HCT116 (cell line): Measurements from ENCODE around the gene HSPB3. TPM values are rescaled to one million over a fixed set of nuclear protein-coding genes. Genes with fewer than 3 reads are reported as not detected.
"Not testable (repeated sequence)": the region's sequence is repeated elsewhere in the genome, so short reads cannot be mapped to it uniquely, and the experiment has no call there.

Source experiments
- ATAC-seq: fragments of 200-7000 bp; cut with Tn5 transposase; 2 replicates; pipeline ENCODE4 v1.9.1; 2020; ENCODE audit warnings: mild to moderate bottlenecking, moderate library complexity
- BruUV-seq: library from RNA; stranded (reverse); fragments of 400-500 nt; replicated peaks from 2 replicates; lab custom pipeline; 2021; lab: Mats Ljungman, UMichigan
- CTCF ChIA-PET: fragments of 300-600 bp; sonication (Branson Sonifier 250); formaldehyde crosslinking; loops from one replicate; lab custom pipeline; 2021; ENCODE audit warnings: antibody characterized with exemption; lab: Charles Lee
- POLR2A ChIA-PET: fragments of 300-600, 350-600 bp; sonication (Branson Sonifier 250); formaldehyde crosslinking; loops from one replicate; lab custom pipeline; 2021; ENCODE audit warnings: antibody characterized with exemption; lab: Charles Lee
- RAD21 ChIA-PET, 2 experiments: fragments of 300-600 bp; sonication (Branson Sonifier 250); formaldehyde crosslinking; loops; one replicate each; lab custom pipeline; 2023; ENCODE audit warnings: low total read pairs in 2 of 2; ENCODE audit not compliant: uncharacterized antibody in 2 of 2, unreplicated experiment in 2 of 2, low non-redundant PET in 1 of 2; lab: Charles Lee
- DNase-seq: peaks from one replicate; pipeline ENCODE4 v3.0.0-alpha.2; 2010; ENCODE audit warnings: low read depth, low spot score
- H2AFZ ChIP-seq: fragments of 200-600 bp; shearing (Covaris generic), sonication (generic); 2 replicates; pipeline ENCODE4 v1.6.1; 2017; ENCODE audit warnings: low read depth, mixed run types, mixed read lengths, antibody characterized with exemption, low read length; ENCODE audit not compliant: poor library complexity, severe bottlenecking
- H3K27ac ChIP-seq: 2 replicates; pipeline ENCODE4 v1.5.1; 2012; ENCODE audit warnings: low read depth, low read length
- H3K27me3 ChIP-seq: fragments of 200-600 bp; sonication (generic); 2 replicates; pipeline ENCODE4 v1.6.1; 2016; ENCODE audit warnings: mixed run types, low read length, mixed read lengths; ENCODE audit not compliant: insufficient read depth
- H3K36me3 ChIP-seq, 2 experiments: fragments of 200-500 bp in 1 of 2; fragments of 200-600 bp in 1 of 2; sonication (Bioruptor generic) in 1 of 2; sonication (generic) in 1 of 2; 2 replicates each; pipeline versions ENCODE4 v1.5.1 to v1.6.1; 2014 to 2016; ENCODE audit warnings: low read length in 2 of 2, inconsistent platforms in 1 of 2, mixed read lengths in 1 of 2, mixed run types in 1 of 2; ENCODE audit not compliant: insufficient read depth in 2 of 2, control insufficient read depth in 1 of 2
- H3K4me1 ChIP-seq, 2 experiments: fragments of 200-600 bp in 1 of 2; sonication (generic) in 1 of 2; 2 replicates each; pipeline versions ENCODE4 v1.5.1 to v1.6.1; 2012 to 2017; ENCODE audit warnings: low read length in 2 of 2, inconsistent platforms in 1 of 2, mild to moderate bottlenecking in 1 of 2, mixed read lengths in 1 of 2, mixed run types in 1 of 2, moderate library complexity in 1 of 2; ENCODE audit not compliant: insufficient read depth in 2 of 2, control insufficient read depth in 1 of 2
- H3K4me2 ChIP-seq: fragments of 200-600 bp; sonication (generic); 2 replicates; pipeline ENCODE4 v1.6.1; 2017; ENCODE audit warnings: mixed run types, low read length, mixed read lengths
- H3K4me3 ChIP-seq, 2 experiments: fragments of 200-600 bp in 1 of 2; sonication (generic) in 1 of 2; replicated peaks in 1 of 2; 2 replicates each; pipeline ENCODE4 v1.5.1; 2011 to 2016; ENCODE audit warnings: low read length in 2 of 2, control low read depth in 1 of 2, low read depth in 1 of 2, mild to moderate bottlenecking in 1 of 2, mixed read lengths in 1 of 2, mixed run types in 1 of 2
- H3K79me2 ChIP-seq: fragments of 200-600 bp; sonication (generic); 2 replicates; pipeline ENCODE4 v1.6.1; 2017; ENCODE audit warnings: mild to moderate bottlenecking, mixed run types, low read length, moderate library complexity, mixed read lengths; ENCODE audit not compliant: insufficient read depth
- H3K9ac ChIP-seq: fragments of 200-600 bp; sonication (generic); 2 replicates; pipeline ENCODE4 v1.6.1; 2016; ENCODE audit warnings: low read length, mixed read lengths
- H3K9me2 ChIP-seq: fragments of 200-600 bp; sonication (generic), shearing (Covaris generic); 2 replicates; pipeline ENCODE4 v1.6.1; 2017; ENCODE audit warnings: mixed run types, mild to moderate bottlenecking, moderate library complexity; ENCODE audit not compliant: insufficient read depth
- H3K9me3 ChIP-seq, 2 experiments: fragments of 200-500 bp in 1 of 2; fragments of 200-600 bp in 1 of 2; sonication (Bioruptor generic) in 1 of 2; sonication (generic) in 1 of 2; 2 replicates each; pipeline ENCODE4 v1.6.1; 2014 to 2017; ENCODE audit warnings: low read length in 2 of 2, mixed read lengths in 2 of 2, inconsistent platforms in 1 of 2, low read depth in 1 of 2, mild to moderate bottlenecking in 1 of 2, mixed run types in 1 of 2, moderate library complexity in 1 of 2; ENCODE audit not compliant: control insufficient read depth in 1 of 2, insufficient read depth in 1 of 2
- H4K20me1 ChIP-seq: fragments of 200-600 bp; sonication (generic), shearing (Covaris generic); 2 replicates; pipeline ENCODE4 v1.6.1; 2017; ENCODE audit warnings: mixed run types, mild to moderate bottlenecking, moderate library complexity; ENCODE audit not compliant: insufficient read depth
- EZH2phosphoT487 ChIP-seq: fragments of 200-600 bp; IDR thresholded peaks from 2 replicates; pipeline ENCODE4 v1.6.1; 2018; ENCODE audit warnings: antibody characterized with exemption, borderline replicate concordance
- RAD21 ChIP-seq: IDR thresholded peaks from 2 replicates; pipeline ENCODE4 v1.6.1; 2012; ENCODE audit warnings: low read depth, mild to moderate bottlenecking
- SIN3A ChIP-seq: IDR thresholded peaks from 2 replicates; pipeline ENCODE4 v1.6.1; 2012; ENCODE audit warnings: low read depth
- TCF7L2 ChIP-seq: IDR thresholded peaks from 2 replicates; pipeline ENCODE4 v1.7.0; 2011; ENCODE audit warnings: borderline replicate concordance, inconsistent platforms; ENCODE audit not compliant: insufficient read depth, insufficient read length; ENCODE audit errors: extremely low read depth
- YY1 ChIP-seq: IDR thresholded peaks from 2 replicates; pipeline ENCODE4 v1.6.1; 2011; ENCODE audit warnings: low read length, low read depth, moderate library complexity, mild to moderate bottlenecking; ENCODE audit not compliant: insufficient replicate concordance; ENCODE audit errors: extremely low read depth
- ZFX ChIP-seq: fragments of 450-650 bp; IDR thresholded peaks from 2 replicates; pipeline ENCODE4 v1.6.1; 2017
- ZNF274 ChIP-seq: fragments of 200-500 bp; sonication (Bioruptor generic); IDR thresholded peaks from 2 replicates; pipeline ENCODE4 v1.6.1; 2014; ENCODE audit warnings: mild to moderate bottlenecking, low read depth, low read length, inconsistent platforms
- intact Hi-C: fragments of 100-400 bp; cut with micrococcal nuclease; formaldehyde crosslinking; loops from 2 replicates; pipeline ENCODE4 v1.10.0; 2022
- total RNA-seq: library from RNA; stranded (reverse); gene quantifications from one replicate; pipeline ENCODE4 v1.2.1, GENCODE V29; 2021; ENCODE audit not compliant: unreplicated experiment
- TF ChIP-seq, protein P1 (sequence below), 3 experiments: fragments of 200-600 bp in 1 of 3; sonication (generic) in 1 of 3; IDR thresholded peaks in 2 of 3; conservative IDR thresholded peaks in 1 of 3; 2 replicates each; pipeline ENCODE4 v1.5.1; 2012 to 2017; ENCODE audit warnings: low read depth in 2 of 3, low read length in 2 of 3, antibody characterized with exemption in 1 of 3, borderline replicate concordance in 1 of 3, control low read depth in 1 of 3, mild to moderate bottlenecking in 1 of 3, mixed read lengths in 1 of 3, mixed run types in 1 of 3, moderate library complexity in 1 of 3; ENCODE audit not compliant: insufficient read depth in 1 of 3

The HSPB3 gene
- total RNA-seq, 1 experiment from 2014 or later = not detected

DNA sequence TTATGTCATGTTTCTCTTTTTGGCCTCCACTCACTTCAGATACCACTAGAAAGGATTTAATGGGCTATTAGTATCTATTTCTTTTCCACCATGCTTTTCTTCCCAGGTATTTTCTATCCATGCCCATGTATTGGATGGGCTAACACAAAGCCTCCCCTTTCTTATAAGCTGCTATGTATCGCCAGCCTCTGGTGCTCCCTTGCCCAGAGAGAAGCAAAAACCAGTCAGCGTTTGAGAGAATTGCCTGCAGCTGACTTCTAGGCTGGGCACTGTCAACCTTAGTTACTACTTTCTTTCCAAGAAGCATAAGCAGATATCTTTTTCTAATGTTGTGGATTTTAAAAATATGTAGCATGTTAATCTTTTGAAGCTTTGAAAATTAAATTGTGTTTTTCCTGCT is 30.2 kb upstream of the HSPB3 start (continued):
- TF ChIP-seq, protein P1, sequence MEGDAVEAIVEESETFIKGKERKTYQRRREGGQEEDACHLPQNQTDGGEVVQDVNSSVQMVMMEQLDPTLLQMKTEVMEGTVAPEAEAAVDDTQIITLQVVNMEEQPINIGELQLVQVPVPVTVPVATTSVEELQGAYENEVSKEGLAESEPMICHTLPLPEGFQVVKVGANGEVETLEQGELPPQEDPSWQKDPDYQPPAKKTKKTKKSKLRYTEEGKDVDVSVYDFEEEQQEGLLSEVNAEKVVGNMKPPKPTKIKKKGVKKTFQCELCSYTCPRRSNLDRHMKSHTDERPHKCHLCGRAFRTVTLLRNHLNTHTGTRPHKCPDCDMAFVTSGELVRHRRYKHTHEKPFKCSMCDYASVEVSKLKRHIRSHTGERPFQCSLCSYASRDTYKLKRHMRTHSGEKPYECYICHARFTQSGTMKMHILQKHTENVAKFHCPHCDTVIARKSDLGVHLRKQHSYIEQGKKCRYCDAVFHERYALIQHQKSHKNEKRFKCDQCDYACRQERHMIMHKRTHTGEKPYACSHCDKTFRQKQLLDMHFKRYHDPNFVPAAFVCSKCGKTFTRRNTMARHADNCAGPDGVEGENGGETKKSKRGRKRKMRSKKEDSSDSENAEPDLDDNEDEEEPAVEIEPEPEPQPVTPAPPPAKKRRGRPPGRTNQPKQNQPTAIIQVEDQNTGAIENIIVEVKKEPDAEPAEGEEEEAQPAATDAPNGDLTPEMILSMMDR (IDR thresholded peaks at IDR 0.05 in 2 of 3, conservative IDR thresholded peaks at IDR 0.05 in 1 of 3; ENCODE audit: borderline replicate concordance in 1 of 3, insufficient read depth in 1 of 3, low read depth in 2 of 3, low read length in 2 of 3) = no peak
- TF ChIP-seq EZH2phosphoT487 = no peak
- no peak for TF ChIP-seq TCF7L2

DNA sequence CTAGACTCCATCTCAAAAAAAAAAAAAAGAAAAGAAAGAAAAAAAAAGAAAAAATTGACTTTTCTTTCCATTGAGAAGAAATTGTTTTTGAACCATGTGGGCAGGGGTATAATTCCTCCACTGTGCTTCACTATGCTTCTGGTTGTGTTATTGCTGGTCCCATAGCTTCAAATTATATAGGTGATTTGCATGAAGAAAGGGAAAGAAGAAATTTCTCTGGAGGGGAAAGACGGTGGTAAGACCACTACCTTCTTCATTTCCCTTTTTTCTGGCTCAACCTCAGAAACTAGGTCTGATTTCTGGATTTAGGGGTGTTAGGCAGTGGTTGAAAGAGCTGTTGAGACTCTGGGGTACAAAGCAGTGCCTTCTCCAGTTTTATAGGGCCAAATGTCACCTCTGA is 29.3 kb upstream of the HSPB3 start:
- Histone ChIP-seq H3K4me1 (no peaks in the 10 kb centered on the region), H3K36me3 (no peaks in the 10 kb centered on the region), H3K4me3 (no peak overlapping the region), H3K27ac (no peak overlapping the region), H3K9me2 (no peaks in the 10 kb centered on the region), H2AFZ (no peak overlapping the region), H3K27me3 (no peaks in the 10 kb centered on the region), H3K9ac (no peak overlapping the region), H3K4me2 (no peak overlapping the region), H3K9me3 (no peaks in the 10 kb centered on the region), H3K79me2 (no peaks in the 10 kb centered on the region), H4K20me1 (no peaks in the 10 kb centered on the region)
- CTCF ChIA-PET = interaction anchor here (1.2 kb wide), 1 partner anchor 183 kb away, joined by 3 read pairs; no protein-coding TSS in a partner anchor
- no TSS peak for BruUV-seq
- ATAC-seq (no peak), DNase-seq (no peak)
- POLR2A ChIA-PET = no interaction called here
- intact Hi-C loops = no loop called here
- TF ChIP-seq SIN3A (no peak), ZFX (no peak), RAD21 (no peak), ZNF274 (no peak), EZH2phosphoT487 (no peak), TCF7L2 (no peak), YY1 (no peak)
- RAD21 ChIA-PET = no interaction called here

DNA sequence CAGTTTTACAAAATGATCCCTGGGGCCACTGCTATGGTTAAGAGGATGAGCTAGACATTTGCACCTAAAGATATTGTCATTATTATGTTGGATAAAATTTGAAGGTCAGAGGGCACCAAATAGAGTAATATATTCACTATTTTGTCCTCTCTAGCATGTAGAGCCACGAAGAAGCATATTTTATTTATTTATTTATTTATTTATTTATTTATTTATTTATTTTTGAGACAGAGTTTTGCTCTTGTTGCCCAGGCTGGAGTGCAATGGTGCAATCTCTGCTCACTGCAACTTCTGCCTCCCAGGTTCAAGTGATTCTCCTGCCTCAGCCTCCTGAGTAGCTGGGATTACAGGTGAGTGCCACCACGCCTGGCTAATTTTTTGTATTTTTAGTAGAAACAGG is 20.8 kb upstream of the HSPB3 start:
- ATAC-seq, POLR2A ChIA-PET, H3K4me2 ChIP-seq, DNase-seq, H3K9me2 ChIP-seq, H3K9ac ChIP-seq, H3K27me3 ChIP-seq, intact Hi-C loops, H3K4me1 ChIP-seq, H3K79me2 ChIP-seq, H3K36me3 ChIP-seq, H3K9me3 ChIP-seq, H4K20me1 ChIP-seq, RAD21 ChIA-PET, H3K4me3 ChIP-seq, BruUV-seq, H2AFZ ChIP-seq, H3K27ac ChIP-seq: not testable (repeated sequence)
- CTCF ChIA-PET = interaction anchor here (1.5 kb wide), 1 partner anchor 15 kb away, joined by 4 read pairs; no protein-coding TSS in a partner anchor
